HepG2 (cell line): ENCODE measurements around the gene TTC39C. TPM values are rescaled to one million over a fixed set of nuclear protein-coding genes. Genes with fewer than 3 reads are reported as not detected.
A peak's percentile ranks its signal among the peaks of the same experiment; 100 is the strongest.

Experiments
- ATAC-seq: fragments of 200-7000 bp; cut with Tn5 transposase; 3 replicates; pipeline ENCODE4 v1.9.1; 2020; ENCODE audit warnings: mild to moderate bottlenecking, moderate library complexity
- BruUV-seq: library from RNA; stranded (reverse); fragments of 400-500 nt; replicated peaks from 2 replicates; lab custom pipeline; 2021; lab: Mats Ljungman, UMichigan
- CTCF ChIA-PET: fragments of 300-600 bp; formaldehyde crosslinking; extraction: SDS; loops from one replicate; lab custom pipeline; 2021; ENCODE audit warnings: low total read pairs, inconsistent platforms, low intra/inter-chr PET ratio; lab: Yijun Ruan, JAX
- POLR2A ChIA-PET: fragments of 350-600 bp; sonication (Branson Sonifier 250); formaldehyde crosslinking; loops from one replicate; lab custom pipeline; 2020; ENCODE audit warnings: antibody characterized with exemption, inconsistent platforms; lab: Yijun Ruan, JAX
- DNase-seq: peaks from one replicate; pipeline ENCODE4 v3.0.0-alpha.2; 2015; ENCODE audit warnings: low spot score
- FAIRE-seq: peaks from 3 replicates; lab custom pipeline; 2011; peaks lifted over from hg19 to GRCh38; lab: Jason Lieb, UNC
- H2AFZ ChIP-seq: one replicate; pipeline ENCODE4 v1.6.1; 2011; ENCODE audit warnings: low read length, inconsistent platforms
- H3K27ac ChIP-seq: fragments of 300-600 bp; 3 replicates; pipeline ENCODE4 v1.8.0; 2011; ENCODE audit warnings: mixed run types, mild to moderate bottlenecking, mixed read lengths, low read length, inconsistent platforms; ENCODE audit not compliant: insufficient read depth; ENCODE audit errors: extremely low read length
- H3K27me3 ChIP-seq, 2 experiments: fragments of 200-600 bp in 1 of 2; 2 replicates in 1 of 2; 3 replicates in 1 of 2; pipeline versions ENCODE4 v1.6.0 to v1.8.0; 2011; ENCODE audit warnings: low read length in 2 of 2, mild to moderate bottlenecking in 2 of 2, moderate library complexity in 2 of 2, inconsistent platforms in 1 of 2; ENCODE audit not compliant: insufficient read depth in 2 of 2, control insufficient read depth in 1 of 2
- H3K36me3 ChIP-seq, 2 experiments: fragments of 200-600 bp in 1 of 2; replicated peaks in 1 of 2; 2 replicates in 1 of 2; 3 replicates in 1 of 2; pipeline versions ENCODE4 v1.5.1 to v1.8.0; 2011; ENCODE audit warnings: low read length in 2 of 2, inconsistent platforms in 1 of 2; ENCODE audit not compliant: insufficient read depth in 2 of 2, control insufficient read depth in 1 of 2
- H3K4me1 ChIP-seq: 2 replicates; pipeline ENCODE4 v1.5.1; 2012; ENCODE audit warnings: low read length, inconsistent platforms; ENCODE audit not compliant: insufficient read depth
- H3K4me2 ChIP-seq: 2 replicates; pipeline ENCODE4 v1.6.0; 2011; ENCODE audit warnings: low read depth, low read length, inconsistent platforms
- H3K4me3 ChIP-seq, 3 experiments: fragments of 200-600 bp in 1 of 3; sonication (generic), shearing (Covaris generic) in 1 of 3; replicated peaks in 1 of 3; 2 replicates each; pipeline ENCODE4 v1.5.1; 2011 to 2016; ENCODE audit warnings: low read length in 3 of 3, inconsistent platforms in 2 of 3, low read depth in 2 of 3, mild to moderate bottlenecking in 2 of 3, control low read depth in 1 of 3, mixed read lengths in 1 of 3; ENCODE audit not compliant: insufficient read depth in 1 of 3
- H3K79me2 ChIP-seq: one replicate; pipeline ENCODE4 v1.6.1; 2011; ENCODE audit warnings: low read length, inconsistent platforms; ENCODE audit not compliant: insufficient read depth
- H3K9ac ChIP-seq: 2 replicates; pipeline ENCODE4 v1.6.0; 2011; ENCODE audit warnings: mild to moderate bottlenecking, low read depth, low read length, inconsistent platforms; ENCODE audit not compliant: insufficient read depth
- H3K9me3 ChIP-seq: 2 replicates; pipeline ENCODE4 v1.5.1; 2012; ENCODE audit warnings: mild to moderate bottlenecking, low read length
- H4K20me1 ChIP-seq: 2 replicates; pipeline ENCODE4 v1.6.0; 2011; ENCODE audit warnings: inconsistent platforms, mild to moderate bottlenecking, low read length, moderate library complexity; ENCODE audit not compliant: insufficient read depth
- FOSL2 ChIP-seq: sonication (generic); formaldehyde crosslinking; IDR thresholded peaks from 2 replicates; pipeline ENCODE4 v1.4.0; 2020; ENCODE audit warnings: missing genetic modification reagents
- SOX13 ChIP-seq, 3 experiments: fragments of 450-650 bp in 1 of 3; sonication (generic) in 1 of 3; formaldehyde crosslinking in 1 of 3; IDR thresholded peaks in 2 of 3; conservative IDR thresholded peaks in 1 of 3; 2 replicates each; pipeline versions ENCODE4 v1.5.0 to v1.6.1; 2016 to 2020; ENCODE audit warnings: antibody characterized with exemption in 1 of 3, mild to moderate bottlenecking in 1 of 3, missing compliant biosample characterization in 1 of 3, missing genetic modification reagents in 1 of 3, moderate library complexity in 1 of 3
- TCF12 ChIP-seq, 2 experiments: fragments of 450-650 bp in 1 of 2; sonication (generic) in 1 of 2; formaldehyde crosslinking in 1 of 2; IDR thresholded peaks; 2 replicates each; pipeline versions ENCODE4 v1.6.1 to v1.8.0; 2017 to 2022; ENCODE audit warnings: antibody characterized with exemption in 1 of 2, mild to moderate bottlenecking in 1 of 2, missing genetic modification reagents in 1 of 2, moderate library complexity in 1 of 2
- TFE3 ChIP-seq: IDR thresholded peaks from 2 replicates; pipeline ENCODE4 v1.6.1; 2016
- ZNF652 ChIP-seq: IDR thresholded peaks from 2 replicates; pipeline ENCODE4 v1.6.1; 2016; ENCODE audit warnings: low read depth, borderline replicate concordance
- WGBS: methylation state at CpG from one replicate; pipeline ENCODE4 v1.1.6; 2017; ENCODE audit warnings: low lambda C conversion rate; 5-methylcytosine and 5-hydroxymethylcytosine counted together
- in situ Hi-C: cut with HindIII; loops from 2 replicates; pipeline ENCODE4 v1.10.0; 2017; ENCODE audit warnings: low pct_unique_long_range_greater_than_20kb; ENCODE audit not compliant: extremely low pct_ligation_motif_present
- intact Hi-C: fragments of 100-400 bp; cut with micrococcal nuclease; formaldehyde crosslinking; loops from one replicate; pipeline ENCODE4 v1.10.0; 2022; ENCODE audit not compliant: unreplicated experiment
- polyA plus RNA-seq, 8 experiments: library from polyadenylated mRNA; depleted of rRNA in 3 of 8; stranded (reverse) in 7 of 8; unstranded in 1 of 8; fragments of >200 nt; fragmentation: Illumina TruSeq in 4 of 8; extraction: Trizol in 4 of 8; gene quantifications; 2 replicates each; pipeline versions ENCODE4 v1.2.1 to v1.2.3, GENCODE V29; 2011 to 2016; ENCODE audit warnings: low read depth in 4 of 8, missing spikeins in 1 of 8, mixed read lengths in 1 of 8; ENCODE audit not compliant: insufficient read depth in 1 of 8
- total RNA-seq, 5 experiments: library from RNA; depleted of rRNA; stranded (reverse); fragments of >200 nt; fragmentation: Illumina TruSeq; extraction: Trizol; gene quantifications; 2 replicates each; pipeline ENCODE4 v1.2.3, GENCODE V29; 2016; ENCODE audit warnings: low read depth in 1 of 5
- TF ChIP-seq, protein P1 (sequence below): sonication (generic); formaldehyde crosslinking; IDR thresholded peaks from 2 replicates; pipeline ENCODE4 v1.4.0; 2020; ENCODE audit warnings: missing genetic modification reagents

Gene TTC39C
- total and polyA plus RNA-seq, 2 of the 13 experiments (the other 11 are each of a cell fraction or from before 2014, with no cell fraction given), result 19.1 to 25.9 TPM

- H3K9ac ChIP-seq, result no peak overlapping the region
- H3K4me2 ChIP-seq, result no peak overlapping the region
- peaks cover 16% of the 10 kb centered on the region for H3K4me1 ChIP-seq
- H3K79me2 ChIP-seq, result no peaks in the 10 kb centered on the region
- no peak overlapping the region for H2AFZ ChIP-seq
- no peaks in the 10 kb centered on the region for H3K36me3 ChIP-seq
- no peak overlapping the region for H3K4me3 ChIP-seq
- DNase-seq (peak; percentile 52), FAIRE-seq (no peak), ATAC-seq (no peak; the same call in 2 of the 3 replicates)
- no peaks in the 10 kb centered on the region; a peak in 1 of 5 replicates for H3K27me3 ChIP-seq
- intact Hi-C loops, result no loop called here
- TF ChIP-seq ZNF652 (CRISPR knock-in tag), result no peak
- TF ChIP-seq SOX13 (IDR thresholded peaks at IDR 0.05), result no peak
- TF ChIP-seq SOX13 (CRISPR knock-in tag; conservative IDR thresholded peaks at IDR 0.05 in 1 of 2, IDR thresholded peaks at IDR 0.05 in 1 of 2), result peak in 1 of 2 experiments; percentile 32; a peak in 1 of 4 replicates
- no peak for TF ChIP-seq TCF12 (IDR thresholded peaks at IDR 0.05)
- no peak for TF ChIP-seq TCF12 (CRISPR knock-in tag; IDR thresholded peaks at IDR 0.05)
- TF ChIP-seq, protein P1, sequence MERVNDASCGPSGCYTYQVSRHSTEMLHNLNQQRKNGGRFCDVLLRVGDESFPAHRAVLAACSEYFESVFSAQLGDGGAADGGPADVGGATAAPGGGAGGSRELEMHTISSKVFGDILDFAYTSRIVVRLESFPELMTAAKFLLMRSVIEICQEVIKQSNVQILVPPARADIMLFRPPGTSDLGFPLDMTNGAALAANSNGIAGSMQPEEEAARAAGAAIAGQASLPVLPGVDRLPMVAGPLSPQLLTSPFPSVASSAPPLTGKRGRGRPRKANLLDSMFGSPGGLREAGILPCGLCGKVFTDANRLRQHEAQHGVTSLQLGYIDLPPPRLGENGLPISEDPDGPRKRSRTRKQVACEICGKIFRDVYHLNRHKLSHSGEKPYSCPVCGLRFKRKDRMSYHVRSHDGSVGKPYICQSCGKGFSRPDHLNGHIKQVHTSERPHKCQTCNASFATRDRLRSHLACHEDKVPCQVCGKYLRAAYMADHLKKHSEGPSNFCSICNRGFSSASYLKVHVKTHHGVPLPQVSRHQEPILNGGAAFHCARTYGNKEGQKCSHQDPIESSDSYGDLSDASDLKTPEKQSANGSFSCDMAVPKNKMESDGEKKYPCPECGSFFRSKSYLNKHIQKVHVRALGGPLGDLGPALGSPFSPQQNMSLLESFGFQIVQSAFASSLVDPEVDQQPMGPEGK (CRISPR knock-in tag), result 0 out of 2 replicates have a peak, but pooled peaks have one; percentile 16
- peak; percentile 10; the same call in 1 of the 2 replicates for TF ChIP-seq FOSL2 (CRISPR knock-in tag)
- 0 out of 2 replicates have a peak, but pooled peaks have one; percentile 28 for TF ChIP-seq TFE3 (CRISPR knock-in tag)
- H3K9me3 ChIP-seq, result no peaks in the 10 kb centered on the region
- BruUV-seq, result no TSS peak
- POLR2A ChIA-PET, result no interaction called here
- in situ Hi-C loops, result no loop called here
- H3K27ac ChIP-seq, result no peak overlapping the region
- CTCF ChIA-PET, result no interaction called here
- no peaks in the 10 kb centered on the region for H4K20me1 ChIP-seq
- 5% methylated on average over 9 of the region's 9 CpGs for WGBS
These were observed 20.1 kb upstream of the TTC39C start for GRCh38 chr18:23994361-23994902.
